H9 (cell line): ENCODE results near the gene JARID2. TPM values are rescaled to one million over a fixed set of nuclear protein-coding genes. Genes with fewer than 3 reads are reported as not detected.

Experiments used
- DNase-seq: peaks from one replicate; pipeline ENCODE4 v3.0.0-alpha.2; 2017
- H2AFZ ChIP-seq: one replicate; pipeline ENCODE4 v1.6.1; 2013; ENCODE audit warnings: mild to moderate bottlenecking, low read length, control low read depth, moderate library complexity
- H2AK5ac ChIP-seq: 2 replicates; pipeline ENCODE4 v1.6.1; 2013; ENCODE audit warnings: low read length, control low read depth, mixed read lengths; ENCODE audit not compliant: insufficient read length
- H2BK120ac ChIP-seq: one replicate; pipeline ENCODE4 v1.6.1; 2013; ENCODE audit warnings: low read depth, mild to moderate bottlenecking, low read length, control low read depth, inconsistent platforms; ENCODE audit not compliant: poor library complexity, severe bottlenecking
- H2BK12ac ChIP-seq: 2 replicates; pipeline ENCODE4 v1.6.1; 2013; ENCODE audit warnings: low read length, control low read depth, mixed read lengths, low read depth; ENCODE audit not compliant: insufficient read length
- H2BK15ac ChIP-seq: 2 replicates; pipeline ENCODE4 v1.6.1; 2013; ENCODE audit warnings: low read depth, low read length, control low read depth
- H2BK20ac ChIP-seq: one replicate; pipeline ENCODE4 v1.6.1; 2013; ENCODE audit warnings: low read depth, mild to moderate bottlenecking, low read length, control low read depth, inconsistent platforms; ENCODE audit not compliant: poor library complexity, severe bottlenecking
- H2BK5ac ChIP-seq: 2 replicates; pipeline ENCODE4 v1.6.1; 2013; ENCODE audit warnings: low read length, control low read depth, mixed read lengths; ENCODE audit not compliant: insufficient read length
- H3K14ac ChIP-seq: 2 replicates; pipeline ENCODE4 v1.6.1; 2013; ENCODE audit warnings: low read length, control low read depth; ENCODE audit not compliant: insufficient read depth
- H3K18ac ChIP-seq: 2 replicates; pipeline ENCODE4 v1.6.1; 2013; ENCODE audit warnings: low read depth, mild to moderate bottlenecking, mixed read lengths, low read length, control low read depth; ENCODE audit not compliant: insufficient read length
- H3K23ac ChIP-seq: 2 replicates; pipeline ENCODE4 v1.6.1; 2013; ENCODE audit warnings: low read length, control low read depth, mixed read lengths, low read depth; ENCODE audit not compliant: insufficient read length
- H3K23me2 ChIP-seq: 2 replicates; pipeline ENCODE4 v1.6.1; 2013; ENCODE audit warnings: low read depth, mild to moderate bottlenecking, mixed read lengths, low read length, control low read depth; ENCODE audit not compliant: insufficient read length, poor library complexity, severe bottlenecking
- H3K27ac ChIP-seq: 2 replicates; pipeline ENCODE4 v1.5.1; 2013; ENCODE audit warnings: low read length, control low read depth, mixed read lengths, low read depth; ENCODE audit not compliant: insufficient read length
- H3K27me3 ChIP-seq: 2 replicates; pipeline ENCODE4 v1.6.1; 2013; ENCODE audit warnings: low read length, control low read depth, inconsistent platforms; ENCODE audit not compliant: insufficient read depth
- H3K4ac ChIP-seq: 2 replicates; pipeline ENCODE4 v1.6.1; 2013; ENCODE audit warnings: low read depth, mild to moderate bottlenecking, control low read depth, inconsistent platforms, low read length, moderate library complexity
- H3K4me1 ChIP-seq: 2 replicates; pipeline ENCODE4 v1.6.1; 2013; ENCODE audit warnings: low read length, control low read depth, inconsistent platforms; ENCODE audit not compliant: insufficient read depth
- H3K4me2 ChIP-seq: 2 replicates; pipeline ENCODE4 v1.6.1; 2013; ENCODE audit warnings: low read length, control low read depth, mixed read lengths; ENCODE audit not compliant: insufficient read length, insufficient read depth
- H3K56ac ChIP-seq: 2 replicates; pipeline ENCODE4 v1.6.1; 2013; ENCODE audit warnings: low read depth, mild to moderate bottlenecking, mixed read lengths, low read length, control low read depth; ENCODE audit not compliant: insufficient read length
- H3K79me1 ChIP-seq: 2 replicates; pipeline ENCODE4 v1.6.1; 2013; ENCODE audit warnings: low read depth, mild to moderate bottlenecking, moderate library complexity, low read length, control low read depth, inconsistent platforms; ENCODE audit not compliant: insufficient read depth, poor library complexity, severe bottlenecking
- H3K79me2 ChIP-seq: 2 replicates; pipeline ENCODE4 v1.6.1; 2013; ENCODE audit warnings: low read length, control low read depth, inconsistent platforms; ENCODE audit not compliant: insufficient read depth
- H3K9ac ChIP-seq: 2 replicates; pipeline ENCODE4 v1.6.1; 2013; ENCODE audit warnings: low read length, control low read depth, mixed read lengths; ENCODE audit not compliant: insufficient read length; ENCODE audit errors: extremely low read depth
- H3K9me3 ChIP-seq: one replicate; pipeline ENCODE4 v1.6.1; 2013; ENCODE audit warnings: low read depth, low read length, inconsistent platforms; ENCODE audit not compliant: control insufficient read depth
- H3T11ph ChIP-seq: one replicate; pipeline ENCODE4 v1.6.1; 2013; ENCODE audit warnings: mild to moderate bottlenecking, low read length, control low read depth, inconsistent platforms
- H4K20me1 ChIP-seq: one replicate; pipeline ENCODE4 v1.6.1; 2013; ENCODE audit not compliant: control insufficient read depth, insufficient read length, insufficient read depth
- H4K5ac ChIP-seq: 2 replicates; pipeline ENCODE4 v1.6.1; 2013; ENCODE audit warnings: low read depth, mild to moderate bottlenecking, mixed read lengths, low read length, control low read depth; ENCODE audit not compliant: insufficient read length
- H4K8ac ChIP-seq: replicated peaks from 2 replicates; pipeline ENCODE4 v1.6.1; 2013; ENCODE audit warnings: low read length, control low read depth, mixed read lengths, low read depth; ENCODE audit not compliant: insufficient read length
- H4K91ac ChIP-seq: 2 replicates; pipeline ENCODE4 v1.6.1; 2013; ENCODE audit warnings: low read depth, mild to moderate bottlenecking, moderate library complexity, mixed read lengths, low read length, control low read depth; ENCODE audit not compliant: insufficient read length
- H3K27ac Mint-ChIP-seq, 3 experiments: 2 replicates in 2 of 3; 3 replicates in 1 of 3; pipeline ENCODE4 v1.8.0; 2020 to 2021; ENCODE audit warnings: mixed read lengths in 3 of 3, mild to moderate bottlenecking in 1 of 3, moderate library complexity in 1 of 3
- H3K27me3 Mint-ChIP-seq: 2 replicates; pipeline ENCODE4 v1.8.0; 2021; ENCODE audit warnings: low read depth, mild to moderate bottlenecking, moderate library complexity, mixed read lengths
- H3K36me3 Mint-ChIP-seq, 3 experiments: 2 replicates in 2 of 3; 3 replicates in 1 of 3; pipeline ENCODE4 v1.8.0; 2020 to 2021; ENCODE audit warnings: low read depth in 3 of 3, mixed read lengths in 3 of 3; ENCODE audit not compliant: insufficient read depth in 1 of 3
- H3K4me1 Mint-ChIP-seq, 2 experiments: 2 replicates each; pipeline ENCODE4 v1.8.0; 2020; ENCODE audit warnings: mixed read lengths in 2 of 2
- H3K4me3 Mint-ChIP-seq, 2 experiments: 2 replicates in 1 of 2; 3 replicates in 1 of 2; pipeline ENCODE4 v1.8.0; 2020 to 2021; ENCODE audit warnings: mild to moderate bottlenecking in 2 of 2, mixed read lengths in 2 of 2, moderate library complexity in 1 of 2
- H3K9me3 Mint-ChIP-seq, 2 experiments: 2 replicates in 1 of 2; 3 replicates in 1 of 2; pipeline ENCODE4 v1.8.0; 2020; ENCODE audit warnings: mild to moderate bottlenecking in 2 of 2, mixed read lengths in 2 of 2, moderate library complexity in 1 of 2
- WGBS: extraction: QIAGEN DNeasy Blood & Tissue Kit; methylation state at CpG from one replicate; pipeline ENCODE4 v1.1.7; 2013; ENCODE audit warnings: missing lambda C conversion rate, low lambda C conversion rate, mixed read lengths; ENCODE audit not compliant: insufficient read length; ENCODE audit errors: extremely low coverage; 5-methylcytosine and 5-hydroxymethylcytosine counted together
- total RNA-seq: library from RNA; stranded (reverse); gene quantifications from 2 replicates; pipeline ENCODE4 v1.2.1, GENCODE V29; 2021
- TF ChIP-seq, protein P1 (sequence below): fragments of 200-600 bp; sonication (generic); conservative IDR thresholded peaks from 3 replicates; pipeline ENCODE4 v1.8.0; 2021; ENCODE audit warnings: antibody characterized with exemption, mild to moderate bottlenecking

The JARID2 gene
- total RNA-seq, 1 experiment from 2014 or later: 174 TPM

DNA sequence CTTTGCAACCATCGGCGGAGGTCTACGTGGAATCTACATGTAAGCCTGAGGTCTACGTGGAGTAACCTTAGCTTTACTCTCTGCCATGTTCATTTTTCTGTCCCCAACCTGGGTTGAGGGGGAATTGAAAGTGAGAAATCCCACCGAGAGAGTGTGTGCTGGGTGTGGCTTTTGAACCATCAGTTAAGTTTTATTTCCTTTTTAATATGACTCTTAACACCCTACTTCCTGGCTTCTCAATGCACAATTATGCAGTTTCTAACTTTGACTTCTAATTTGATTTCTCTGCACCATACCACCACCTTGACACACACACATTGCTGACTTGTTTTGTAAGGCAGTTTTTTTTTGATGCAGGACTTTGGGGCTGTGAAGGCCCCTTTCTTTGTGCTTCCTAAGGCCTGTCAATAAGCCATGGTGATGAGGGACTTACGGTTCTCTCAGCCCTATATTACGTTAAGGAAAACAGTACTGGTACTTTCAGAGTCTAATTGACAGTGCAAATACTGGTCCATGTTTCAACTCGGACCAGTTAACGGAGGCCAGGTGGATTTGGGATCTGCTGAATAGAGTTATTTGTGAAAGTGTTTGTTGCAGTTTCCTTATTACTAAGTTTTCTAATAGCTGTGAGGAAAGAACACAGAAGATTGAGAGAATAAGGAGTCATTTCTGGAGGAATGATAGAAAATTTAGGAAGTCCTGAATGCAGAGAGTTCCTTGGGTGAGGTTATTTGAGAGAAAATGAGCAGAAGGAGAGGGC lies 206.5 kb downstream of the JARID2 start:
- Histone ChIP-seq H4K91ac (no peak overlapping the region), H4K5ac (no peak overlapping the region), H3K18ac (no peak overlapping the region), H2BK15ac (no peak overlapping the region), H2BK120ac (no peak overlapping the region), H3K23ac (no peak overlapping the region), H3K27me3 (no peaks in the 10 kb centered on the region), H3K79me1 (peaks cover 23% of the 10 kb centered on the region), H3K79me2 (peaks cover 72% of the 10 kb centered on the region), H4K20me1 (no peaks in the 10 kb centered on the region), H2AK5ac (no peak overlapping the region), H2BK20ac (no peak overlapping the region), H2BK12ac (no peak overlapping the region), H4K8ac (no peak overlapping the region), H3K14ac (no peak overlapping the region), H3T11ph (no peak overlapping the region), H3K4me1 (peaks cover 10% of the 10 kb centered on the region; the same call in 1 of the 2 replicates), H3K27ac (no peak overlapping the region), H2AFZ (no peak overlapping the region), H3K9me3 (no peaks in the 10 kb centered on the region), H3K56ac (no peak overlapping the region), H2BK5ac (no peak overlapping the region), H3K4me2 (no peak overlapping the region), H3K23me2 (no peaks in the 10 kb centered on the region), H3K4ac (no peak overlapping the region), H3K9ac (no peak overlapping the region)
- Mint-ChIP-seq H3K4me1 (peaks cover 52 to 60% of the 10 kb centered on the region in 2 experiments), H3K27ac (no peak overlapping the region; a peak in 1 of 7 replicates), H3K9me3 (no peaks in the 10 kb centered on the region), H3K36me3 (peaks cover 20 to 50% (median 43%) of the 10 kb centered on the region in 3 experiments; a peak in 6 of 7 replicates), H3K4me3 (no peak overlapping the region), H3K27me3 (no peaks in the 10 kb centered on the region; the same call in 1 of the 2 replicates)
- TF ChIP-seq, protein P1, sequence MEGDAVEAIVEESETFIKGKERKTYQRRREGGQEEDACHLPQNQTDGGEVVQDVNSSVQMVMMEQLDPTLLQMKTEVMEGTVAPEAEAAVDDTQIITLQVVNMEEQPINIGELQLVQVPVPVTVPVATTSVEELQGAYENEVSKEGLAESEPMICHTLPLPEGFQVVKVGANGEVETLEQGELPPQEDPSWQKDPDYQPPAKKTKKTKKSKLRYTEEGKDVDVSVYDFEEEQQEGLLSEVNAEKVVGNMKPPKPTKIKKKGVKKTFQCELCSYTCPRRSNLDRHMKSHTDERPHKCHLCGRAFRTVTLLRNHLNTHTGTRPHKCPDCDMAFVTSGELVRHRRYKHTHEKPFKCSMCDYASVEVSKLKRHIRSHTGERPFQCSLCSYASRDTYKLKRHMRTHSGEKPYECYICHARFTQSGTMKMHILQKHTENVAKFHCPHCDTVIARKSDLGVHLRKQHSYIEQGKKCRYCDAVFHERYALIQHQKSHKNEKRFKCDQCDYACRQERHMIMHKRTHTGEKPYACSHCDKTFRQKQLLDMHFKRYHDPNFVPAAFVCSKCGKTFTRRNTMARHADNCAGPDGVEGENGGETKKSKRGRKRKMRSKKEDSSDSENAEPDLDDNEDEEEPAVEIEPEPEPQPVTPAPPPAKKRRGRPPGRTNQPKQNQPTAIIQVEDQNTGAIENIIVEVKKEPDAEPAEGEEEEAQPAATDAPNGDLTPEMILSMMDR: no peak
- no CpG with 5 or more reads among the region's 9 CpGs for WGBS
- DNase-seq: no peak
